ENCODE measurements around the gene ACACA.

The ACACA gene

DNA sequence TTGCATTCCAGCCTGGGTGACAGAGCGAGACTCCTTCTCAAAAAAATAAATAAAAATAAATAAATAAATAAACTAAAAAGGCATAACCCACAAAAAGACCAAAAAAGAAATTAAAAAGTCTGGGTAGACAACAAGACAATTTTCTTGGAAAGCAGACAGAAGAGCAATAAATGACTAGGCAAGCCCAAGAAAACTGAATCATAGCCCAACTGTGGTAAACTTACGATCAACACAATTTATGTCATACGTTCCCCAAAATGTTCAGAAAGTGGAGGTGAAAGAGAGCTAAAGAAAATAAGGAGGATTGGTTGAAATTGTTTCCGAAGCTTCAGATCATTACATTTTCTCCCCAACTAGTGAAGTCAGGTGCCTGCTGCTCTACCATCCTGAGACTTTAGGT lies 62.1 kb downstream of the ACACA start:
- DNase-seq (ENCODE audit: low read depth in 2 of 2) = no peak

DNA sequence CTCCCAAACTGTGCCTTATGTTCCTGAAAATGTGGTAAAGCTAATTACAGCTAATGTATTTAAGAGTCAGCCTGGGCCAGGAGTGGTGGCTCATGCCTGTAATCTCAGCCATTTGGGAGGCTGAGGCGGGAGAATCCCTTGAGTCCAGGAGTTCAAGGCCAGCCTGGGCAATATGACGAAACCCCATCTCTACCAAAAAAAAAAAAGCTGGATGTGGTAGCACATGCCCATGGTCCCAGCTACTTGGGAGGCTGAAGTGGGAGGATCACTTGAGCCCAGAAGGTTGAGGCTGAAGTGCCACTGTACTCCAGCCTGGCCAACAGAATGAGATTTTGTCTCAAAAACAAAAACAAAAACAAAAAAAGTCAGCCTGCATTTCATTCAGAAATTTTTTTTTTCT lies 64.0 kb downstream of the ACACA start:
- no peak for DNase-seq (ENCODE audit: low read depth in 2 of 2)

GRCh38 chr17:37340804-37341203 lies 65.8 kb downstream of the ACACA start:
- DNase-seq (ENCODE audit: low read depth in 2 of 2) = no peak

- DNase-seq (ENCODE audit: low read depth in 2 of 2) = no peak
Measured at GRCh38 chr17:37339321-37339720, 67.3 kb downstream of the ACACA start.

GRCh38 chr17:37338847-37339246 lies 67.8 kb downstream of the ACACA start:
- DNase-seq (ENCODE audit: low read depth in 2 of 2) = no peak

- no peak for DNase-seq (ENCODE audit: low read depth in 2 of 2)
Measured at GRCh38 chr17:37327341-37328090, 79.1 kb downstream of the ACACA start.

DNA sequence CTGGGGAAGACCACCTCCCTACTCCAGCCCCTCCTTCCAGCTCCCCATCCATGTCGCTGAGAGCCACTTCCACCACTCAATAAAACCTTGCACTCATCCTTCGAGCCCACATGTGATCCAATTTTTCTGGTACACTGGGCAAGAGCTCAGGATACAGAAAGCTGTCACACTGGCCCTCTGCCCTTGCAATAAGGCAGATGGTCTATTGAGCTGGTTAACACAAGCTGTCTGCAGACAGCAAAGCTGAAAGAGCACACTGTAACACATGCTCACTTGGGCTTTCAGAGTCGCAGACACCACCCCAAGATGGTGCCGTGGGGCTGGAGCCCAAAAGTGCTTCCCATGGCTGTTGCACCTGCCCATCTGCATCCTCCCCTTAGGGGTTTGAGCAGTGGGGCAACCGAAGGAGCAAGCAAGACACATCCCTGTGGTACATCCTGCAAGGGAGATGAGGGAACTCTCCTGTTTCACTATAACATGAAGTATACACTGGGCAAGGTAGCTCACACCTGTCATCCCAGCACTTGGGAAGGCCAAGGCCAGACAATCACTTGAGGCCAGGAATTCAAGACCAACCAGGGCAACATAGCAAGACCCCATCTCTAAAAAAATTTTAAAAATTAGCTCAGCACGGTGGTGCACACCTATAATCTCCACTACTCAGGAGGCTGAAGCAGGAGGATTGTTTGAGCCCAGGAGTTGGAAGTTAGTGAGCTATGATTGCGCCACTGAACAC lies 83.6 kb downstream of the ACACA start:
- DNase-seq (ENCODE audit: low read depth in 2 of 2) = no peak

GRCh38 chr17:37322106-37322505 lies 84.5 kb downstream of the ACACA start:
- no peak for DNase-seq (ENCODE audit: low read depth in 2 of 2)

- DNase-seq (ENCODE audit: low read depth in 2 of 2) = no peak
Measured at GRCh38 chr17:37318931-37319594, 87.6 kb downstream of the ACACA start.

- DNase-seq (ENCODE audit: low read depth in 2 of 2) = no peak
Measured at GRCh38 chr17:37317867-37318266, 88.8 kb downstream of the ACACA start.

DNA sequence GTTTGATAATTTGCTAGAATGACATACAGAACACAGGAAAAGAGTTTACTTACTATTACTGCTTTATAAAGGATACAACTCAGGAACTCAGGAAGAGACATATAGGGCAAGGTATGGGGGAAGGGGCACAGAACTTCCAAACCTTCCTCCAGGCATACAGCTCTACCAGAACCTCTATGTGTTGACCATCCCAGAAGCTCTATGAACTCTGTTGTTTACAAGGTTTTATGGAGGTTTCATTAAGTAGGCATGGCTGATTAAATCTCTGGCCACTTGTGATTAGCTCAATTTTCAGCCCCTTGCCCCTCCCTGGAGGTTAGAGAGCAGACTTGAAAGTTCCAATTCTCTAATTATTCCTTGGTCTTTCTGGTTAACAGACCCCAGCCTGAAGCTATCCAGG lies 91.0 kb downstream of the ACACA start:
- no peak for DNase-seq (ENCODE audit: low read depth in 2 of 2)

GRCh38 chr17:37312137-37312923 lies 94.3 kb downstream of the ACACA start:
- DNase-seq (ENCODE audit: low read depth in 2 of 2) = no peak

DNA sequence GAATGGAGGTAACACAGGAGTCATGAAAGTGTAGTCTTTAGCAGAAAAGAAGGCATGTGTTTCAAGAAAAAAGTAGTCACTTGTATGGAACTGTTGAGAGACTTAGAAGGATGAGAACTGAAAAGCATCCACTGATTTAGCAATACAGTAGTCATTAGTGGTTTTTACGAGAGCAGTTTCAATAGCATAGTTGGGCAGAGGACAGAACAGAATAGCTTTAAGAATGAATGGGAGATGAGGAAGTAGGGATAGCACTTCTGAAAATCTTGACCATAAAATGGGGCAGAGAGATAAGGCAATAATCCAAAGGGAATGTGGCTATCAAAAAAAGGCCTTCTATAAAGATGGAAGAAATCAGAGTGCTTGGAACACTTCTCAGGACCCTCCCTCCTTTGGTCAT lies 95.7 kb downstream of the ACACA start:
- DNase-seq (ENCODE audit: low read depth in 2 of 2) = no peak

- no peak for DNase-seq (ENCODE audit: low read depth in 2 of 2)
Measured at GRCh38 chr17:37309051-37309450, 97.6 kb downstream of the ACACA start.

- no peak for DNase-seq (ENCODE audit: low read depth in 2 of 2)
Measured at GRCh38 chr17:37305406-37305905, 101.2 kb downstream of the ACACA start.

- DNase-seq (ENCODE audit: low read depth in 2 of 2) = no peak
Measured at GRCh38 chr17:37301288-37301687, 105.3 kb downstream of the ACACA start.

GRCh38 chr17:37300683-37301082 lies 106.0 kb downstream of the ACACA start:
- no peak for DNase-seq (ENCODE audit: low read depth in 2 of 2)

DNA sequence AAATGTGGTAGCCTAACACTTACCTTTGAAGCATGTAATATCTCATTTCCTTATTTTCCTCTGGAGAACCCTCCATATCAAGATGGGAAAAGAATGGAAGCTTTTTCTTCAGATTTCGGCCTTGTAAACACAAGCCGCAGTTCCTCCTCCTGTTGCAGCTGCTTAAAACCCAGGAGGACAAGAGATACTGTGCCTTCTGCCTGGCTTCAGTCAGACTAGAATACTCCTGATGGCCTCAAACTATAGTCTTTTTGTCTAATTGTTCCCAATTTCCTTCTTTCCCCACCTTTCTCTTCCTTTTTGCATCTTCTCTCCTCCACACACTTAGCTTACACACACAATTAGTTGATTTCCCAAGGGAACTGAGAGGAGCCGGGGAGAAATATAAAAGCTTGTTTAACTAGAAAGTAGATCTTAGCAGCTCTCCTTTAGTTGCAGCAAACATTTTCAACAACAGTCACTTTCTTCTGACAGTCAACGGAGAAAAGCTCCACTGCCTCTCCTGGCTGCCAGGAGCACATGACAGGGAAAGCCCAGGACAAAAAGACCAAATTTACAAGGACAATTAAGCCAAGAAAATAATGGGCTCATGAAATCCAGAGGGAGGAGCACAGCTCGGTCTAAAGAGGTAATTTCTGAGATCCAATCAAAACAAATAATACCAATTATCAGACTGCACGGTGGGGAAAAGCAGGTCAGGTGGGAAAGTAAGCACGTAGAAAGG lies 107.2 kb downstream of the ACACA start:
- DNase-seq (ENCODE audit: low read depth in 2 of 2) = no peak

DNA sequence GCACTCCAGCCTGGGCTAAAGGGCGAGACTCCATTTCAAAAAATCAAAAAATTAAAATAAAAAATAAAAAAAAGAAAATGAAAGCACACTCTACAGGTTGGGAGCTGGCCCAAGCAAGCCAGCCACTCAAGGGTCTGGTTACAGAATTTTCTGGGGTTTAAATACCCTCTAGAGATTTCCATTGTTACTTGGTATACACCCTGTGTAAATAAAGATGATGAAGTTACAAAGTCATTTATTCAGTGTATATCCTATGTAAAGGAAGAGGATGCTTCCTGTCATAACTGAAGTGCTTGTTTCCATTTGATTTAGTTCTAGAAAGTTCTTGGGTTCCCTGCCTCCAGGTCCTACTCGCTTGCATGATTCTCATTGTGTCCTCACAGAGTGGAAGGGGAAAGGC lies 110.7 kb downstream of the ACACA start:
- no peak for DNase-seq (ENCODE audit: low read depth in 2 of 2)

GRCh38 chr17:37294888-37295287 lies 111.7 kb downstream of the ACACA start:
- no peak for DNase-seq (ENCODE audit: low read depth in 2 of 2)

DNA sequence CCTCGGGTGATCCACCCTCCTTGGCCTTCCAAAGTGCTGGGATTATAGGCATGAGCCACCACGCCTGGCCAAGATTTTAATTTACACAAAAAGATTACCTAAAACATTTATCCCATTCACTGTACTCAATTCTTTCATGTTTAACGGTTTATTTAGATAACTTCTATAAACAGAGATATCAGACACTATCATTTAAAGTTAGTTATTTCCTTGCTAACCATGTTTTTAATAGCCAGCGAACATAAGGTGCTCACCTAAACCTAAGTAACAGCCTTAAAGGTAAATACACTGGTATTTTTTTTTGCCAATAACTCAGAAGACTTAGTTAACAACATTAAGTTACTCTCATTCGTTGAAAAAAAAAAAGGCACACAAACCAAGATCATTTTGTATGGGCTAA lies 112.9 kb downstream of the ACACA start:
- DNase-seq (ENCODE audit: low read depth in 2 of 2) = no peak
